Liver (tissue), 9 donors: ENCODE results near the gene ANKRD34B. TPM values are rescaled to one million over a fixed set of nuclear protein-coding genes. Genes with fewer than 3 reads are reported as not detected.

Source experiments
- DNase-seq: peaks from one replicate; pipeline ENCODE4 v3.0.0-alpha.2; 2017; ENCODE audit warnings: low spot score
- H3K27ac ChIP-seq, 2 donors: one replicate each; pipeline ENCODE4 v1.7.0; 2013; ENCODE audit warnings: inconsistent platforms in 2 of 2, low read length in 2 of 2, control low read depth in 1 of 2, low read depth in 1 of 2, mild to moderate bottlenecking in 1 of 2
- H3K27me3 ChIP-seq, 4 donors: one replicate each; pipeline versions ENCODE4 v1.6.1 to v1.7.0; 2013; ENCODE audit warnings: low read length in 3 of 4, inconsistent platforms in 1 of 4, mild to moderate bottlenecking in 1 of 4, moderate library complexity in 1 of 4; ENCODE audit not compliant: control insufficient read depth in 4 of 4, insufficient read depth in 4 of 4
- H3K36me3 ChIP-seq, 4 donors: one replicate each; pipeline versions ENCODE4 v1.6.1 to v1.7.0; 2013; ENCODE audit warnings: low read length in 3 of 4, mild to moderate bottlenecking in 3 of 4, low read depth in 1 of 4, moderate library complexity in 1 of 4; ENCODE audit not compliant: control insufficient read depth in 4 of 4, insufficient read depth in 3 of 4
- H3K4me1 ChIP-seq, 4 donors: one replicate each; pipeline versions ENCODE4 v1.6.1 to v1.7.0; 2013; ENCODE audit warnings: low read length in 3 of 4, mild to moderate bottlenecking in 3 of 4, moderate library complexity in 1 of 4; ENCODE audit not compliant: control insufficient read depth in 4 of 4, insufficient read depth in 4 of 4
- H3K4me3 ChIP-seq, 3 donors: one replicate each; pipeline versions ENCODE4 v1.6.1 to v1.7.0; 2013; ENCODE audit warnings: low read length in 3 of 3, control low read depth in 1 of 3, low read depth in 1 of 3, mild to moderate bottlenecking in 1 of 3
- H3K9ac ChIP-seq, 2 donors: one replicate each; pipeline ENCODE4 v1.7.0; 2013; ENCODE audit warnings: low read length in 2 of 2, mild to moderate bottlenecking in 2 of 2, moderate library complexity in 2 of 2, control low read depth in 1 of 2, low read depth in 1 of 2
- H3K9me3 ChIP-seq, 4 donors: one replicate each; pipeline versions ENCODE4 v1.6.1 to v1.7.0; 2013; ENCODE audit warnings: low read length in 3 of 4; ENCODE audit not compliant: control insufficient read depth in 4 of 4
- FOXA1 ChIP-seq: IDR thresholded peaks from 2 replicates; pipeline ENCODE4 v1.6.1; 2016; ENCODE audit warnings: antibody characterized with exemption
- FOXA2 ChIP-seq: IDR thresholded peaks from 2 replicates; pipeline ENCODE4 v1.6.1; 2016; ENCODE audit warnings: antibody characterized with exemption
- GABPA ChIP-seq, 2 donors: IDR thresholded peaks in 1 of 2; conservative IDR thresholded peaks in 1 of 2; 2 replicates each; pipeline ENCODE4 v1.6.1; 2016; ENCODE audit warnings: antibody characterized with exemption in 2 of 2, mild to moderate bottlenecking in 1 of 2, moderate library complexity in 1 of 2
- HNF4A ChIP-seq, 2 donors: conservative IDR thresholded peaks; 2 replicates each; pipeline ENCODE4 v1.6.1; 2016; ENCODE audit warnings: antibody characterized with exemption in 2 of 2, mild to moderate bottlenecking in 2 of 2
- HNF4G ChIP-seq: IDR thresholded peaks from 2 replicates; pipeline ENCODE4 v1.6.1; 2016; ENCODE audit warnings: antibody characterized with exemption
- JUND ChIP-seq, 2 donors: IDR thresholded peaks; 2 replicates each; pipeline ENCODE4 v1.6.1; 2016; ENCODE audit warnings: antibody characterized with exemption in 2 of 2
- NR2F2 ChIP-seq: IDR thresholded peaks from 2 replicates; pipeline ENCODE4 v1.6.1; 2016; ENCODE audit warnings: antibody characterized with exemption
- RXRA ChIP-seq, 2 donors: IDR thresholded peaks; 2 replicates each; pipeline ENCODE4 v1.6.1; 2017 to 2018; ENCODE audit warnings: antibody characterized with exemption in 2 of 2, mild to moderate bottlenecking in 1 of 2
- SP1 ChIP-seq: IDR thresholded peaks from 2 replicates; pipeline ENCODE4 v1.6.1; 2018; ENCODE audit warnings: antibody characterized with exemption, mild to moderate bottlenecking
- WGBS: extraction: QIAGEN DNeasy Blood & Tissue Kit; methylation state at CpG from one replicate; pipeline ENCODE4 v1.1.7; 2013; 5-methylcytosine and 5-hydroxymethylcytosine counted together
- polyA plus RNA-seq, 2 donors: library from polyadenylated mRNA; stranded (reverse) in 1 of 2; unstranded in 1 of 2; fragments of 200-250 nt in 1 of 2; fragments of >200 nt in 1 of 2; fragmentation: Nextera tagmentation in 1 of 2; extraction: Ambion mirVana in 1 of 2; gene quantifications; one replicate each; pipeline versions ENCODE4 v1.2.1 to v1.2.3, GENCODE V29; 2013 to 2015
- total RNA-seq, 2 donors: library from RNA; depleted of rRNA; stranded (reverse); fragments of >200 nt; gene quantifications; one replicate each; pipeline ENCODE4 v1.2.3, GENCODE V29; 2014
- TF ChIP-seq, protein P1 (sequence below): IDR thresholded peaks from 2 replicates; pipeline ENCODE4 v1.6.1; 2016; ENCODE audit warnings: antibody characterized with exemption
- TF ChIP-seq, protein P2 (sequence below): IDR thresholded peaks from 2 replicates; pipeline ENCODE4 v1.6.1; 2016; ENCODE audit warnings: antibody characterized with exemption
- TF ChIP-seq, protein P3 (sequence below): IDR thresholded peaks from 2 replicates; pipeline ENCODE4 v1.6.1; 2016; ENCODE audit warnings: antibody characterized with exemption, mild to moderate bottlenecking
- donor health status: healthy.
- donor health status: healthy.
- donor health status: healthy.
- donor health status: healthy.
- donor health status: healthy.

ANKRD34B gene
- total and polyA plus RNA-seq, 4 donors: 0.04 to 0.05 TPM; not detected in 2

DNA sequence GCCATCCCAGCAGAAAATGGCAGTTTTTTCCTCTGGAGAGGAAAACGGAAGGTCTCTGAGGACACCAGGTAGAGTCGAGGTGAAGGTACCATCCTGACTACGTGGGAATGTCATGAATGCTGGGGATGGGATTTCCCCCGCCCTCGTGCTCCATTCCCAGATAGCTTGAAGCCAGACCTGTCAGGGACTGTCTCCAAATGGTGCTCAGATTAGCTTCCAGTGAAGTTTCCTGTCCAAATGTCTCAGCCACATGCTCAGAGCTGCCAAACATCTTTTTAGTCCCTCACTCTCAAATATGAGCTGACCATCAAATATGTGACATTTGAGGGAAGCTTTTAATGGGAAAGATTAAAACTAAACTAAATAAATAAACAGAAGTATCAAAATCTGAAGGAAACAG lies 7.6 kb upstream of the ANKRD34B start:
- Histone ChIP-seq H3K4me3 (no peak overlapping the region), H3K4me1 (no peaks in the 10 kb centered on the region), H3K36me3 (no peaks in the 10 kb centered on the region), H3K9me3 (no peaks in the 10 kb centered on the region), H3K9ac (no peak overlapping the region), H3K27ac (no peak overlapping the region), H3K27me3 (no peaks in the 10 kb centered on the region)
- TF ChIP-seq FOXA2 (no peak), FOXA1 (no peak), SP1 (no peak), RXRA (IDR thresholded peaks at IDR 0.05) (no peak), NR2F2 (no peak), HNF4A (conservative IDR thresholded peaks at IDR 0.05) (no peak)
- TF ChIP-seq, protein P1, sequence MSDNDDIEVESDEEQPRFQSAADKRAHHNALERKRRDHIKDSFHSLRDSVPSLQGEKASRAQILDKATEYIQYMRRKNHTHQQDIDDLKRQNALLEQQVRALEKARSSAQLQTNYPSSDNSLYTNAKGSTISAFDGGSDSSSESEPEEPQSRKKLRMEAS: no peak
- TF ChIP-seq, protein P2, sequence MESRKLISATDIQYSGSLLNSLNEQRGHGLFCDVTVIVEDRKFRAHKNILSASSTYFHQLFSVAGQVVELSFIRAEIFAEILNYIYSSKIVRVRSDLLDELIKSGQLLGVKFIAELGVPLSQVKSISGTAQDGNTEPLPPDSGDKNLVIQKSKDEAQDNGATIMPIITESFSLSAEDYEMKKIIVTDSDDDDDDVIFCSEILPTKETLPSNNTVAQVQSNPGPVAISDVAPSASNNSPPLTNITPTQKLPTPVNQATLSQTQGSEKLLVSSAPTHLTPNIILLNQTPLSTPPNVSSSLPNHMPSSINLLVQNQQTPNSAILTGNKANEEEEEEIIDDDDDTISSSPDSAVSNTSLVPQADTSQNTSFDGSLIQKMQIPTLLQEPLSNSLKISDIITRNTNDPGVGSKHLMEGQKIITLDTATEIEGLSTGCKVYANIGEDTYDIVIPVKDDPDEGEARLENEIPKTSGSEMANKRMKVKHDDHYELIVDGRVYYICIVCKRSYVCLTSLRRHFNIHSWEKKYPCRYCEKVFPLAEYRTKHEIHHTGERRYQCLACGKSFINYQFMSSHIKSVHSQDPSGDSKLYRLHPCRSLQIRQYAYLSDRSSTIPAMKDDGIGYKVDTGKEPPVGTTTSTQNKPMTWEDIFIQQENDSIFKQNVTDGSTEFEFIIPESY: no peak
- DNase-seq: no peak
- 35% methylated on average over 5 of the region's 5 CpGs for WGBS

DNA sequence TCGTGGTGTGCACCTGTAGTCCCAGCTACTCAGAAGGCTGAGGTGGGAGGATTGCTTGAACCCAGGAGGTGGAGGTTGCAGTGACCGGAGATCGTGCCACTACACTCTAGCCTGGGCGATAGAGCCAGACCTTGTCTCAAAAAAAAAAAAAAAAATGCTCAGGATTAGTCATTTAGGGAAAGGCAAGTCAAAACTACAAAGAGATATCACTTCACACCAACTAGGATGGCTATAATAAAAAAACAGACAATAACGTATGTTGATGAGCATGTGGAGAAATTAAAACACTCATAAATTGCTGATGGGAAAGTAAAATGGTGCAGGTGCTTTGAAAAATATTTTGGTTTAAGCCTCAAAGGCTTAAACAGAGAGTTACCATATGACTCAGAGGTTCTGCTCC lies 6.3 kb upstream of the ANKRD34B start:
- 88% methylated on average over 5 of the region's 5 CpGs for WGBS
- Histone ChIP-seq H3K36me3 (no peaks in the 10 kb centered on the region), H3K27ac (no peak overlapping the region), H3K9me3 (no peaks in the 10 kb centered on the region), H3K27me3 (no peaks in the 10 kb centered on the region), H3K4me3 (no peak overlapping the region), H3K4me1 (no peaks in the 10 kb centered on the region), H3K9ac (no peak overlapping the region)
- no peak for DNase-seq
- TF ChIP-seq GABPA (IDR thresholded peaks at IDR 0.05 in 1 of 2, conservative IDR thresholded peaks at IDR 0.05 in 1 of 2) (no peak), JUND (IDR thresholded peaks at IDR 0.05) (no peak), HNF4G (no peak), HNF4A (conservative IDR thresholded peaks at IDR 0.05) (no peak), NR2F2 (no peak)
- TF ChIP-seq, protein P2: no peak

DNA sequence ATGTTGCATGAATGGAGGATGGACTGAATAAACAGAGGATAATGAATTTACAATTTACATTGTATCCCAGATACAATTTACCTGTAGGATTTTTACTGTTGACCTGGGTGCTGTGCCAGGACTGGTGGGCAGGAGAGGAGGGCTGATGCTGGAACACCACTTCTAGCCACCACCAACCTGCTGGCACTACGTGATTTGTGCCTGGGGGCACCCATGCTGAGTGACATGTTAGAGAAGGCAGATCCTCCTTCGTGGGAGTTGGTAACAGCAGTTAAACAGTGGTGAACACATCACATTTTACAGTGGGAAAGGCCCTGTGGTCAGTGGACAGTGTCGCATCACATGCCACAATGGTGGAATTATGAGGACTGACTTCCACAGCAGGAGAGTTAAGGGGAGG lies 3.0 kb upstream of the ANKRD34B start:
- Histone ChIP-seq H3K27ac (no peak overlapping the region), H3K9me3 (no peaks in the 10 kb centered on the region), H3K9ac (no peak overlapping the region), H3K4me3 (no peak overlapping the region), H3K27me3 (peaks cover 0 to 13% (median 12%) of the 10 kb centered on the region in 4 donors), H3K36me3 (no peaks in the 10 kb centered on the region), H3K4me1 (peaks cover 8 to 20% (median 17%) of the 10 kb centered on the region in 4 donors)
- DNase-seq: no peak
- WGBS: 84% methylated on average over 3 of the region's 3 CpGs
- TF ChIP-seq, protein P1: no peak
- TF ChIP-seq, protein P3, sequence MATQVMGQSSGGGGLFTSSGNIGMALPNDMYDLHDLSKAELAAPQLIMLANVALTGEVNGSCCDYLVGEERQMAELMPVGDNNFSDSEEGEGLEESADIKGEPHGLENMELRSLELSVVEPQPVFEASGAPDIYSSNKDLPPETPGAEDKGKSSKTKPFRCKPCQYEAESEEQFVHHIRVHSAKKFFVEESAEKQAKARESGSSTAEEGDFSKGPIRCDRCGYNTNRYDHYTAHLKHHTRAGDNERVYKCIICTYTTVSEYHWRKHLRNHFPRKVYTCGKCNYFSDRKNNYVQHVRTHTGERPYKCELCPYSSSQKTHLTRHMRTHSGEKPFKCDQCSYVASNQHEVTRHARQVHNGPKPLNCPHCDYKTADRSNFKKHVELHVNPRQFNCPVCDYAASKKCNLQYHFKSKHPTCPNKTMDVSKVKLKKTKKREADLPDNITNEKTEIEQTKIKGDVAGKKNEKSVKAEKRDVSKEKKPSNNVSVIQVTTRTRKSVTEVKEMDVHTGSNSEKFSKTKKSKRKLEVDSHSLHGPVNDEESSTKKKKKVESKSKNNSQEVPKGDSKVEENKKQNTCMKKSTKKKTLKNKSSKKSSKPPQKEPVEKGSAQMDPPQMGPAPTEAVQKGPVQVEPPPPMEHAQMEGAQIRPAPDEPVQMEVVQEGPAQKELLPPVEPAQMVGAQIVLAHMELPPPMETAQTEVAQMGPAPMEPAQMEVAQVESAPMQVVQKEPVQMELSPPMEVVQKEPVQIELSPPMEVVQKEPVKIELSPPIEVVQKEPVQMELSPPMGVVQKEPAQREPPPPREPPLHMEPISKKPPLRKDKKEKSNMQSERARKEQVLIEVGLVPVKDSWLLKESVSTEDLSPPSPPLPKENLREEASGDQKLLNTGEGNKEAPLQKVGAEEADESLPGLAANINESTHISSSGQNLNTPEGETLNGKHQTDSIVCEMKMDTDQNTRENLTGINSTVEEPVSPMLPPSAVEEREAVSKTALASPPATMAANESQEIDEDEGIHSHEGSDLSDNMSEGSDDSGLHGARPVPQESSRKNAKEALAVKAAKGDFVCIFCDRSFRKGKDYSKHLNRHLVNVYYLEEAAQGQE: no peak
- no peak for TF ChIP-seq RXRA (IDR thresholded peaks at IDR 0.05)
- no peak for TF ChIP-seq SP1
- no peak for TF ChIP-seq HNF4G
